Osteoblast (primary cell): ENCODE data around the gene ADGRF3. TPM values are rescaled to one million over a fixed set of nuclear protein-coding genes. Genes with fewer than 3 reads are reported as not detected.
"Not testable (repeated sequence)": the region's sequence is repeated elsewhere in the genome, so short reads cannot be mapped to it uniquely, and the experiment has no call there.

Experiments
- DNase-seq: peaks from one replicate; pipeline ENCODE4 v3.0.0; 2011; ENCODE audit warnings: low spot score, mixed read lengths; ENCODE audit not compliant: insufficient read length; ENCODE audit errors: missing footprints
- H2AFZ ChIP-seq: 2 replicates; pipeline ENCODE4 v1.6.0; 2011; ENCODE audit warnings: mild to moderate bottlenecking, low read length
- H3K27ac ChIP-seq: 2 replicates; pipeline ENCODE4 v1.5.1; 2011; ENCODE audit warnings: mild to moderate bottlenecking, low read depth, low read length, moderate library complexity
- H3K27me3 ChIP-seq: 2 replicates; pipeline ENCODE4 v1.6.0; 2012; ENCODE audit warnings: mild to moderate bottlenecking, control low read depth, inconsistent platforms, low read length, moderate library complexity; ENCODE audit not compliant: insufficient read depth
- H3K36me3 ChIP-seq: 2 replicates; pipeline ENCODE4 v1.5.1; 2011; ENCODE audit warnings: mild to moderate bottlenecking, low read length, control low read depth, moderate library complexity; ENCODE audit not compliant: insufficient read depth
- H3K4me1 ChIP-seq: 2 replicates; pipeline ENCODE4 v1.5.1; 2011; ENCODE audit warnings: mild to moderate bottlenecking, low read length, control low read depth, moderate library complexity; ENCODE audit not compliant: insufficient read depth
- H3K4me2 ChIP-seq: 2 replicates; pipeline ENCODE4 v1.6.0; 2011; ENCODE audit warnings: mild to moderate bottlenecking, low read length; ENCODE audit not compliant: insufficient read depth
- H3K4me3 ChIP-seq: fragments of 200-600 bp; sonication (generic); 3 replicates; pipeline ENCODE4 v1.5.1; 2012; ENCODE audit warnings: mild to moderate bottlenecking, low read length, inconsistent platforms; ENCODE audit not compliant: insufficient read depth
- H3K79me2 ChIP-seq: 2 replicates; pipeline ENCODE4 v1.6.0; 2012; ENCODE audit warnings: mild to moderate bottlenecking, low read length, control low read depth, inconsistent platforms; ENCODE audit not compliant: insufficient read depth
- H3K9me3 ChIP-seq: 2 replicates; pipeline ENCODE4 v1.5.1; 2011; ENCODE audit warnings: low read depth, low read length, control low read depth
- H4K20me1 ChIP-seq: 2 replicates; pipeline ENCODE4 v1.6.0; 2012; ENCODE audit warnings: mild to moderate bottlenecking, low read length, control low read depth; ENCODE audit not compliant: insufficient read depth
- total RNA-seq: library from RNA; depleted of rRNA; stranded (reverse); fragments of >200 nt; gene quantifications from 2 replicates; pipeline ENCODE4 v1.2.3, GENCODE V29; 2012
- TF ChIP-seq, protein P1 (sequence below): IDR thresholded peaks from 2 replicates; pipeline ENCODE4 v1.5.1; 2011; ENCODE audit warnings: mild to moderate bottlenecking, low read depth, low read length, moderate library complexity; ENCODE audit errors: extremely low read depth

ADGRF3 gene
- total RNA-seq, 1 donor: under 0.01 TPM

DNA sequence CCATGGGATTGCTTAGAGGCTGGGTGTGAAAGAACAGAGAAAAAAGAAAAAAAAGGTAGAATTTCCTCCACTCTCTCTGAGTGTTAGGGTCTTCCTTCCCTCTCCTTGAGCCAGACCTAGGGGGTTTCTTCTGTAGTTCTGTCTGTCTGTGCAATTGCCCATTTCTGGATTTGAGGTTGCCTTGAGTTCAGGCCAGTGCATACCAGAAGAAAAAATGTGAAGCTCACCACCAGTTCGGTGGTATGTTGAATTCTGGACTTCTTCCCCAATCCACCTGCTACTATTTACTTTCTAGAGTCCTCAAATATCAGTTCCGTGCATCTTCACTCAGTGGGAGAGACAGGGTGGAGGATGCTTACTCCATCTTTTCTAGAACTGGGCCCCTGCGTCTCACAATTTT, 16.0 kb downstream of the ADGRF3 start:
- TF ChIP-seq, protein P1, sequence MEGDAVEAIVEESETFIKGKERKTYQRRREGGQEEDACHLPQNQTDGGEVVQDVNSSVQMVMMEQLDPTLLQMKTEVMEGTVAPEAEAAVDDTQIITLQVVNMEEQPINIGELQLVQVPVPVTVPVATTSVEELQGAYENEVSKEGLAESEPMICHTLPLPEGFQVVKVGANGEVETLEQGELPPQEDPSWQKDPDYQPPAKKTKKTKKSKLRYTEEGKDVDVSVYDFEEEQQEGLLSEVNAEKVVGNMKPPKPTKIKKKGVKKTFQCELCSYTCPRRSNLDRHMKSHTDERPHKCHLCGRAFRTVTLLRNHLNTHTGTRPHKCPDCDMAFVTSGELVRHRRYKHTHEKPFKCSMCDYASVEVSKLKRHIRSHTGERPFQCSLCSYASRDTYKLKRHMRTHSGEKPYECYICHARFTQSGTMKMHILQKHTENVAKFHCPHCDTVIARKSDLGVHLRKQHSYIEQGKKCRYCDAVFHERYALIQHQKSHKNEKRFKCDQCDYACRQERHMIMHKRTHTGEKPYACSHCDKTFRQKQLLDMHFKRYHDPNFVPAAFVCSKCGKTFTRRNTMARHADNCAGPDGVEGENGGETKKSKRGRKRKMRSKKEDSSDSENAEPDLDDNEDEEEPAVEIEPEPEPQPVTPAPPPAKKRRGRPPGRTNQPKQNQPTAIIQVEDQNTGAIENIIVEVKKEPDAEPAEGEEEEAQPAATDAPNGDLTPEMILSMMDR: no peak
- Histone ChIP-seq H3K27me3 (peaks cover 14% of the 10 kb centered on the region), H3K36me3 (no peaks in the 10 kb centered on the region), H3K27ac (no peak overlapping the region), H2AFZ (no peak overlapping the region), H3K79me2 (no peaks in the 10 kb centered on the region), H3K4me1 (peaks cover 15% of the 10 kb centered on the region), H3K4me3 (no peak overlapping the region), H3K4me2 (peak overlapping the region; percentile 50), H3K9me3 (no peaks in the 10 kb centered on the region), H4K20me1 (no peaks in the 10 kb centered on the region)
- peak; percentile 9 for DNase-seq

- Histone ChIP-seq H3K27me3 (peaks cover 13% of the 10 kb centered on the region), H3K9me3 (no peaks in the 10 kb centered on the region), H4K20me1 (no peaks in the 10 kb centered on the region), H3K4me3 (no peak overlapping the region), H3K36me3 (no peaks in the 10 kb centered on the region), H3K27ac (no peak overlapping the region), H3K79me2 (no peaks in the 10 kb centered on the region), H3K4me1 (peaks cover 15% of the 10 kb centered on the region), H3K4me2 (peak overlapping the region; percentile 50), H2AFZ (peak overlapping the region; percentile 2)
- DNase-seq: peak; percentile 82
- TF ChIP-seq, protein P1: peak; percentile 94
These were observed 16.5 kb downstream of the ADGRF3 start for GRCh38 chr2:26330114-26330549.

DNA sequence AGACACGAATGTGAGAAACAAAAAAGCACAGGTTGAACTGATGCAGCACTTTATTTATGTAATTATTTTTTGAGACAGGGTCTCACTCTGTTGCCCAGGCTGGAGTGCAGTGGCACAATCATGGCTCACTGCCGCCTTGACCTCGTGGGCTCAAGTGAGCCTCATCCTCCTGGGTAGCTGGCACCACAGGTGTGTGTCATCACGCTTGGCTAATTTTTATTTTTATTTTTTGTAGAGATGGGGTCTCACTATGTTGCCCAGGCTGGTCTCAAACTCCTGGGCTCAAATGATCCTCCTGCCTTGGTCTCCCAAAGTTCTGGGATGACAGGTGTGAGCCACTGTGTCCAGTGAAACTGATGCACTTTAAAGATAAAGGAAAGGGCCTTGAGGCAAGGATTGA, 17.5 kb downstream of the ADGRF3 start:
- H3K79me2 ChIP-seq, H3K4me3 ChIP-seq, H2AFZ ChIP-seq, H3K4me2 ChIP-seq, H3K9me3 ChIP-seq, H4K20me1 ChIP-seq, H3K27ac ChIP-seq, H3K27me3 ChIP-seq, H3K36me3 ChIP-seq, DNase-seq: not testable (repeated sequence)
- peaks cover 15% of the 10 kb centered on the region for H3K4me1 ChIP-seq

DNA sequence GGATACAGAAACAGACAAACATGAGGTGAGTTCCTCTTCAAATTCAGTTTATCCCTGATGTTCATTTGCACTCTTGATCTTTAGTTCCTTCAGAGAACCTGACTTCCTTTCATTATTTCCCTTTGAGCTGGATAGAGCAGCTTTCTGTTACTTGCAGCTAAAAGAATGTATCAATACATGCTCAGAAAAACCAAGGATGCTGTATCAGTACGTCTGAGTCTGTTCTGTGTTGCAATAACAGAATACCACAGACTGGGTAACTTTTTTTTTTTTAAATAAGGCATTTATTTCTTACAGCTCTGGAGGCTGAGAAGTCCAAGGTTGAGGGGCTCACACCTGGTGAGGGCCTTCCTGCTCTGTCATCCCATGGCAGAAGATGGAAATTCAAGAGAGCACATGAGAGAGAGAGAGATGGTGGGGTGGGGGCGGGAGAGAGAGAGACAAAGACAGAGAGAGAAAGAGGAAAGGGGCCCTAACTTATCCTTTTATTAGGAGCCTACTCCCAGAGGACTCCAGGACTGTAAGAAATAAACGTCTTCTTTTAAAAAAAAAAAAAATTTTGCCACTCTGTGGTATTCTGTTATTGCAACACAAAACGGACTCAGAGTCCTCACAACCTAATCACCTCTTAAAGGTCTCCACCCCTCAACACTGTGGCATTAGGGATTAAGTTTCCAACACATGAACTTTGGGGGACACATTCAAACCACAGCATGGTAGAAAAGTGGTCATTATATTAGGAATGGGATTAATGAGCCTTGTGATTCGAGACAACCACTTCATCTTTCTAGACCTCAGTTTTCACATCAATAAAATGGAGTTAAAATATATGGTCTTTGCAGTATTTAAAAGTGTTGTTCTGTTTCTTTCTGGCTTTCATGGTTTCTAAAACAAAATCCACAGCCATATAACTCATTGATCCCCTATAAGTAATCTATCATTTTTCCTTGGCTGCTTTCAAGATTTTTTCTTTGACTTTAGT, 19.0 kb downstream of the ADGRF3 start:
- Histone ChIP-seq H3K4me3 (no peak overlapping the region), H3K4me1 (peaks cover 15% of the 10 kb centered on the region), H3K4me2 (no peak overlapping the region), H3K79me2 (no peaks in the 10 kb centered on the region), H3K27me3 (no peaks in the 10 kb centered on the region), H4K20me1 (no peaks in the 10 kb centered on the region), H2AFZ (no peak overlapping the region), H3K27ac (no peak overlapping the region), H3K36me3 (no peaks in the 10 kb centered on the region), H3K9me3 (no peaks in the 10 kb centered on the region)
- peak; percentile 21 for DNase-seq
- TF ChIP-seq, protein P1: no peak
